GM18517 (cell line): ENCODE measurements around the gene GPRIN2.
"Not testable (repeated sequence)": the region's sequence is repeated elsewhere in the genome, so short reads cannot be mapped to it uniquely, and the experiment has no call there.

ENCODE experiments used
- ATAC-seq: cut with Tn5 transposase; IDR thresholded peaks from one replicate; pipeline ENCODE4 v1.9.1; 2021; ENCODE audit warnings: mild to moderate bottlenecking, moderate library complexity; ENCODE audit not compliant: unreplicated experiment

The GPRIN2 gene

GRCh38 chr10:46570655-46571054 is 14.2 kb upstream of the GPRIN2 start:
- ATAC-seq: not testable (repeated sequence)

- not testable (repeated sequence) for ATAC-seq
These were observed 10.7 kb upstream of the GPRIN2 start for GRCh38 chr10:46567151-46567550.

DNA sequence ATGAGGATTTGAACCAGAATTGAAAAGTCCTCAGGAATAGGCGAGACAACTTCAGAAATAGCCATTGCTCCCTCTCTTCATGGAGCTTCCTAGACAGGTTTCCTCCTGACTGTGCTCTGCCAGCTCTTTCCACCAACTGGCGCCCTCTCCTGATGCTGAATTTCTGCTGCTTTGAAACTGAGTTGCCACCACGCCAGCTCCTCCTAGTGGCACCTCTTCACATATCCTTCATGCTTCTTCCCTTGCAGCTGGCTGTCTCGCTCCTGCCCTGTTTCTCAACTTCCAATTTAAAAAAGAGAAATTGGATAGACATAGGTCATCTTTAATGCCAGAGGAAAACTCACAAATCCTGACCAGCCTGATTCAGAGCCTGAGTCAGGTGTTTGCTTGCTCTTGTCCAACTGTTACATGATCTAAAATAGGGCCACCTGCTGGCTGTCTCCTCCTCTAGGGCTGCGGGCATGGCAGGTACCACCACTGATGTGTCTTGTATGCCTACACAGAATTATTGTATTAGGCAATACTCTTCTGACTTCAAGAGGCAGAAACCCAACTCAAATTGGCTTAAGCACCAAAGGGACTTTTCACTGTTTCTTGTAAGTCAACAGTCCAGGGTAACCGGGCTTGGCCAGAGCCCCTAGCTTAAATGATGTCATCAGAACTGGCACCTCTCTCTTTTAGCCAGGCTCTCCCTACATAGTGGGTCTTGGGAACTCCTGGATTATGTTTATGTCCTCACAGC is 9.3 kb upstream of the GPRIN2 start:
- ATAC-seq: peak; percentile 63

GRCh38 chr10:46560952-46561351 is 4.5 kb upstream of the GPRIN2 start:
- ATAC-seq: no peak

DNA sequence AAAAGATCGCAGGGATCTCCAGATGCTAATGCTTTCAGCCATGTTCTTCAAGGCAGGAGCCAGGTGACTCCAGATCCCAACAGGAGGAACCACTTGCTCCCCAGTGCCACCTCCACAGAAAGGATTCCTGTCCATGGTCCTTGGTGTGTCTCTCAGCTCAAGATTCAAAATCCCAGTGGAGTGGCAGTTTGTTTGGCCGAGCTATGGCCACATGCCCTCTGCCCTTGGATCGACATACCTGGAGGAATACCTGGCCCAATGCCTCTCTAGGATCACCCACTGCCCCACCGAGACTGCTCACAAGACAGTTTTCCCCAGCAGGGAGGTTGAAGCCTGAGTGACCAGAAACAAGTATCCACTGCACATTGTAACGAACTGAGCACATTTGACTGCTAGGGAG is 3.9 kb upstream of the GPRIN2 start:
- ATAC-seq: no peak

- no peak for ATAC-seq
These were observed 2.8 kb upstream of the GPRIN2 start for GRCh38 chr10:46559231-46559671.

DNA sequence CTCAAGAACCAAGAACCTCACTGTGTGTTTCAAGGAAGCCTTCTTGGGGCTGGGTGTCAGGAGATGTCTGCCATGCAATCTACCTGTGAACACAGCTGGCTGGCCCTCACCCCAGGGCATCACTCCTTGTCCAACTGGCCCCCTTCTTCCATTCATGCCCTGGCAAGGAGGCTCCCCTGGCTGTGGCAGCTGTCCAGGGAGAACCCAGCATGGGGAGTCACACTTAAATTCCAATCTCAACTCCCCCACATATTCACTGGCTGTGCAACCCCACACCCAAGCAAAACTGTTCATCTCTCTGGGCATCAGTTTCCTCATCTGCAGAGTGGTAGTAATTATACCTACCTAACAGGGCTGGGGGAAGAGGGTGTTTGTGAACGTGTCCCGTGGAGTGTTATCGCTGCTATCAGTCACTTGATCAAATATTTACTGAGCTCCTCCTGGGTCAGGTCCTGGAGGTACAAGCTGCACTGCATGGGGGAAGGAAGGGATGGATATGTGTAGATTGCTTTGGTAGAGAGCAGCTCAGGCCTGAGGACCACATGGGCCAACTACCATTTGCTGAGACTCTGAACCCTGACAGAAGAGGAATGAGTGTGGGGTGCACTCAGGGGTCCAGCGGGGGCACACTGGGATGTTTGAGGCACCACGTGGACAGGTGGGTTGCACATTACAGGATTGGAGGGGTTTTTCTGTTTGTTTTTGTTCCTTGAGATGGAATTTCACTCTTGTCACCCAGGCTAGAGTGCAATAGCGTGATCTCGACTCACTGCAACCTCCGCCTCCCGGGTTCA is 2.1 kb upstream of the GPRIN2 start:
- no peak for ATAC-seq

GRCh38 chr10:46558122-46558391 is 1.6 kb upstream of the GPRIN2 start:
- ATAC-seq: no peak

- no peak for ATAC-seq
These were observed 1.1 kb upstream of the GPRIN2 start for GRCh38 chr10:46557319-46558121.

DNA sequence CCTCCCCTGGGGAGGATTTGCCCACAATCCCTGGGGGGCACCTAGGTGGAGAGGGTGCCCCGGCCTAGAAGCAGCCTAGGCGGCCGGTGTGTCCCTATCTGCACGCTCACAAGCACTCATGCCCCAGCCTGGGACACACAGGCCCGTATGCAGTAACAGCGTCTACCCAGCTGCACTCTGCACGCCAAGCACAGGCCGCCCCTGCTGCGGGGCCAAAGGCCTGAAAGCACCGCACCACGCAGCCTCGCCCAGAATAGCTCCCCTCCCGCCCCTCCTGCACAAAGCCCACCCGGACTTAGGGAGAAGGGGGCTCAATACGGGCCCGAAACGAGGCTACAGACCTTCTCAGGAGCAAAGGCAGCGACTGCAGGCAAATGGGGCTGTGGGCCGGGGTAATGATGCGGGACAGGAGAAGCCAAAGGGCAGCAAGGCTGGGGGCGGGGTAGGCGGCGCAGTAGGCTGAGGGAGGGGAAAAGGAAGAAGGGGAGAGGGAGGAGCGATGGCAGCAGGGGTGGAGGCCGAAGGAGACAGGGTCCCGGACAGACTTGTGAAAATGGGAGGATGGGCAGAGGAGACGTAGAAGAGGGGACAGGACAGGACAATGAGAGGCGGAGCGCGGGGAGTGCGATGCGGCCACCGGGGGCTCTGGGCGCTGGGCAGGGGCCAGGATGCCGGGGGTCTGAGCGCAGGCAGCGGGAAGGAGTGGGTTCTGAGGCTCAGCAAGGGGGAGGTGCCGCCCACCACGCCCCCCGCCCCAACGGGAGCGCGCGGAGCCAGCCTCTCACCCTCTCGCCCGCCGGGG is 544 bp downstream of the GPRIN2 start:
- ATAC-seq: no peak

GRCh38 chr10:46555366-46555712 is 1.1 kb downstream of the GPRIN2 start:
- no peak for ATAC-seq

- ATAC-seq: no peak
These were observed 2.2 kb downstream of the GPRIN2 start for GRCh38 chr10:46554166-46554781.

DNA sequence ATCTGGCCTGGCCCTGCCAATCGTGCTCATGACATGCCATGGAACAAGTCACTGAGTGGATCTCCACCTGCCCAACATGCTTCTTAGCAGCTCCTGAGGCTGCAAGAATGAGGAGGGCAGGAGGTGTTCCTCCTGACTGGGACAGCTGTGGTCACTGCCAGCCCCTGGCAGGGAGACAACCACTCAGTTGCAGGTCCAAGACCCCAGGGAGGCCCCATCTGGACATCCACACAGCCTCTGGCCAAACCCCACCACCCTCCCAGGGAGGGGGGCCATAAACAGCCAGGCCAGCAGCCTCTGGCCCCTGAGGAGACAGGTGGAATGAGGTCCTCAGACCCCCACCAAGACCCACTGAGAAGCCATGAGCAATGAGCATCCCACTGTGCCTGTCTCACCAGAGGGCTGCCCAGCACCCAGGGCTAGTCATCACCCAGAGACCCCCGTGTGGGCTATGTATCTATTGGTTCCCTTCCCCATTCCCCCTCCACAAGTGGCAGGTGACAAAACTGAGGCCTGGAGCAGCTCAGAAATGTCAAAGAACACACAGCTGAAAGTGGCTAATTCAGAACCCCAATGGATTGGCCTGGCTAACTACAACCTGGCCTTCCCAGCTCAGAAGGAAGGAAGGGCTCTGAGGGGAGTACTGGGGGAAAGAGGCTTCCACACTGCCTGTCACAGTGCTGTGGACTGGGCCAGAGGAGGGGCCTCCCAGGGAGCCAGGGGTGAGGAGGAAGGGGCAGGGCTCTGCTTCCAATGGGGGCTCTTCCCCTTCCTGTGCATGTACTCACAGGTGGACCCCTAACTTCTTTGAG is 3.0 kb downstream of the GPRIN2 start:
- ATAC-seq: no peak

- no peak for ATAC-seq
These were observed 3.8 kb downstream of the GPRIN2 start for GRCh38 chr10:46552526-46553237.

GRCh38 chr10:46551701-46552525 is 4.5 kb downstream of the GPRIN2 start:
- ATAC-seq: no peak

DNA sequence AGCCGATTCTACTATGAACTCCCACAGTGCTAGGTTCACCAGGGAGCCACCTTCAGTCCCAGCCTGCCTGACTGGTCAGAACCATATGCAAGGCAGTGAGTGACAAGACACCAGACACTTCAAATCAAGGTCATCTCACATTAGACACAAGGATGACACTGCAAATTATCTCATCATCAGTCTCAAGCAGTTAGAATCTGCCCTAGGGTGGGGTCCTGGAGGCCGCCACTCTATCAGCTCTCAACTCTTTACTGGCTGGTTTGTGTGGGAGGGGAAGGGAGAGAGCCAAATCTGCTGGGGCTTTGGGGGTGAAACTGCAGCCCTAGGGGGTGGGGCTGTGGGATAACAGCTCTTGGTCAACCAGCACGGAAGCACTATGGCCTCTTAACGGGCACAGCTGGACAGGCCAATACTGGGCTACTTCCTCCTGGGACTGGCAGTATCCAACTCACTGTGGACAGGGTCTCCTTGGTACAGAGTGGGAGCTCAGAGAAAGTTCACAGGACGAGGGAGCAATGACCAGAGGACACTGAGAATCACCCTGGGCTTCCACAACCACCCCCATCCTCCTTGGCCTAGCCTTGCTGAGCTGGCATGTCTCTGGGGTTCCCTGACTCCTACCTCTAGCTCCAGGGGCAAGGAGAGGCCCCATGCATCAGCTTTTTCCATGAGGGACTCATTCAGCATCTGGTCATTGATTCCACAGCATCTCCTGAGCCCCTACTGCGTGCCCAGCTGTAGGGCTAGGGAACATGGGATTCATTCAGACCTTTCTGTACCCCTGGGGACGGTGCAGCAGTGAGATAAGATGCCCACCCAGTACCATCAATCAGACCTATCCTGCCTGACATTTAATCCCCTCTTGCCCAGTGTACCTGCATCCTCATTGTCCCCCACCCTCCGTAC is 5.4 kb downstream of the GPRIN2 start:
- ATAC-seq: no peak
